Keratinocyte (primary cell): ENCODE measurements around the gene LYZL1. TPM values are rescaled to one million over a fixed set of nuclear protein-coding genes. Genes with fewer than 3 reads are reported as not detected.

Experiments
- DNase-seq: peaks from one replicate; pipeline ENCODE4 v3.0.0-alpha.2; 2011; ENCODE audit warnings: low read depth, missing footprints, low spot score
- FAIRE-seq: peaks from 2 replicates; lab custom pipeline; 2011; peaks lifted over from hg19 to GRCh38; lab: Jason Lieb, UNC
- H2AFZ ChIP-seq: 2 replicates; pipeline ENCODE4 v1.6.0; 2012; ENCODE audit warnings: low read length, control low read depth, inconsistent platforms; ENCODE audit not compliant: control insufficient read depth
- H3K27ac ChIP-seq: 2 replicates; pipeline ENCODE4 v1.5.1; 2011; ENCODE audit warnings: low read length; ENCODE audit not compliant: control insufficient read depth, insufficient read depth
- H3K27me3 ChIP-seq: 3 replicates; pipeline ENCODE4 v1.6.0; 2011; ENCODE audit warnings: low read length; ENCODE audit not compliant: control insufficient read depth, insufficient read depth; ENCODE audit errors: extremely low read depth
- H3K36me3 ChIP-seq, 2 experiments: 2 replicates in 1 of 2; 3 replicates in 1 of 2; pipeline ENCODE4 v1.5.1; 2011; ENCODE audit warnings: low read length in 2 of 2, mild to moderate bottlenecking in 1 of 2; ENCODE audit not compliant: control insufficient read depth in 2 of 2, insufficient read depth in 2 of 2; ENCODE audit errors: extremely low read depth in 1 of 2
- H3K4me1 ChIP-seq: 3 replicates; pipeline ENCODE4 v1.5.1; 2011; ENCODE audit warnings: low read length; ENCODE audit not compliant: control insufficient read depth, insufficient read depth; ENCODE audit errors: extremely low read depth
- H3K4me2 ChIP-seq: 3 replicates; pipeline ENCODE4 v1.6.0; 2011; ENCODE audit warnings: low read depth, low read length; ENCODE audit not compliant: control insufficient read depth, insufficient read depth; ENCODE audit errors: extremely low read depth
- H3K4me3 ChIP-seq, 3 experiments: fragments of 200-600 bp in 1 of 3; sonication (generic) in 1 of 3; 2 replicates in 2 of 3; 3 replicates in 1 of 3; pipeline ENCODE4 v1.5.1; 2011 to 2016; ENCODE audit warnings: low read length in 3 of 3, mild to moderate bottlenecking in 3 of 3, control low read depth in 2 of 3, inconsistent platforms in 1 of 3, low read depth in 1 of 3, mixed read lengths in 1 of 3, mixed run types in 1 of 3, moderate library complexity in 1 of 3; ENCODE audit not compliant: control insufficient read depth in 2 of 3, insufficient read depth in 2 of 3; ENCODE audit errors: extremely low read depth in 1 of 3
- H3K79me2 ChIP-seq: 2 replicates; pipeline ENCODE4 v1.6.0; 2012; ENCODE audit warnings: low read length; ENCODE audit not compliant: control insufficient read depth, insufficient read depth
- H3K9ac ChIP-seq: 3 replicates; pipeline ENCODE4 v1.6.0; 2011; ENCODE audit warnings: low read length; ENCODE audit not compliant: control insufficient read depth, insufficient read depth; ENCODE audit errors: extremely low read depth
- H3K9me1 ChIP-seq: 3 replicates; pipeline ENCODE4 v1.6.0; 2011; ENCODE audit warnings: low read length; ENCODE audit not compliant: control insufficient read depth, insufficient read depth; ENCODE audit errors: extremely low read depth
- H3K9me3 ChIP-seq: 2 replicates; pipeline ENCODE4 v1.5.1; 2012; ENCODE audit warnings: low read depth, low read length; ENCODE audit not compliant: control insufficient read depth
- H4K20me1 ChIP-seq: 3 replicates; pipeline ENCODE4 v1.6.0; 2011; ENCODE audit warnings: low read length; ENCODE audit not compliant: control insufficient read depth, insufficient read depth; ENCODE audit errors: extremely low read depth
- EZH2 ChIP-seq: IDR thresholded peaks from one replicate; pipeline ENCODE4 v1.6.1; 2012; ENCODE audit warnings: inconsistent platforms, mild to moderate bottlenecking, low read length, moderate library complexity
- dilution Hi-C: fragments of 300-500 bp; cut with MboI; formaldehyde crosslinking; loops from one replicate; pipeline ENCODE4 v1.7.0; 2020; ENCODE audit warnings: low sequenced_read_pairs; ENCODE audit not compliant: extremely low pct_ligation_motif_present
- polyA plus RNA-seq, 5 experiments: library from polyadenylated mRNA; depleted of rRNA in 3 of 5; stranded (reverse) in 3 of 5; stranded (forward) in 1 of 5; unstranded in 1 of 5; fragments of >200 nt; gene quantifications; 1 replicate in 1 of 5; 2 replicates in 3 of 5; 3 replicates in 1 of 5; pipeline versions ENCODE4 v1.2.1 to v1.2.3, GENCODE V29; 2011 to 2012; ENCODE audit warnings: missing spikeins in 2 of 5, low read depth in 1 of 5, low replicate concordance in 1 of 5
- TF ChIP-seq, protein P1 (sequence below), 3 experiments: IDR thresholded peaks in 1 of 3; conservative IDR thresholded peaks in 1 of 3; optimal IDR thresholded peaks in 1 of 3; 2 replicates in 2 of 3; 3 replicates in 1 of 3; pipeline versions ENCODE3 to v1.5.1; 2011; ENCODE audit warnings: low read length in 3 of 3, mild to moderate bottlenecking in 3 of 3, moderate library complexity in 2 of 3, control low read depth in 1 of 3, inconsistent platforms in 1 of 3; ENCODE audit not compliant: insufficient read depth in 2 of 3; ENCODE audit errors: extremely low read depth in 1 of 3

LYZL1 gene
- polyA plus RNA-seq, 1 donor (not counting 4 experiments of a cell fraction or from before 2014, with no cell fraction given): not detected

DNA sequence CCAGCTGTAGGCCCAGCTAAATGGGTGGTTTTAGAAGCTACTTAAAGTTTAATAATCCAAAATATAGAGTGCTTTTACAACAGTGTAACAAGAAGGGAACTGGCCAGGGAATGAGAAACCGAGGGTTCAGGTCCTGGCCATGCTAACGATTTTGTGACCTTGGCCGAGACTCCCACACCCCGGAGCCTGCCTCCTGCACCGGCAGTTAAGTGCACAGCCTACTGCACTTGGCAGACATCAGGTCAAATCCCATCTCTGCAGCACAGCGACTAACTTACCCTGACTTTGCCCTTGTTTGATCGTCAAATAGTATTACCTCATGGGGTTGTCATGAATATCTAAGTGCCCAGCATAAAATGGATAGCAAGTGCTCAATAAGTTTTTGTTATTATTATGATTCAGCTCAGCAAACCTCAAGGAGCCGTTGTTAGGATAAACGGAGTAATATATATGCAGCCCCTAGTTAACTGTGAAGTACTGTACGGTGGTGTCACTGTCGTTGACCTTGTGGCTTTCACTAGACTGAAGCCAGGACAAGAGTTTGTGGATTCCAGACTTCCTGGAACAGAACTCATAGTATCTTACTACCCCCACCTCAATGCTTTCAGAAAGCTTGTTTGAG, 35.5 kb downstream of the LYZL1 start:
- DNase-seq (no peak), FAIRE-seq (no peak)
- Histone ChIP-seq H3K27ac (no peak overlapping the region), H2AFZ (no peak overlapping the region), H3K4me3 (no peak overlapping the region), H3K79me2 (no peaks in the 10 kb centered on the region), H3K9me1 (no peaks in the 10 kb centered on the region), H3K4me1 (no peaks in the 10 kb centered on the region), H3K9me3 (no peaks in the 10 kb centered on the region), H3K27me3 (peaks cover under 1% of the 10 kb centered on the region), H4K20me1 (no peaks in the 10 kb centered on the region), H3K36me3 (no peaks in the 10 kb centered on the region), H3K4me2 (no peak overlapping the region), H3K9ac (no peak overlapping the region)
- dilution Hi-C loops: loop anchor here (25.0 kb wide), 1 partner anchor 187 kb away; no protein-coding TSS in a partner anchor
- no peak for TF ChIP-seq EZH2
- TF ChIP-seq, protein P1, sequence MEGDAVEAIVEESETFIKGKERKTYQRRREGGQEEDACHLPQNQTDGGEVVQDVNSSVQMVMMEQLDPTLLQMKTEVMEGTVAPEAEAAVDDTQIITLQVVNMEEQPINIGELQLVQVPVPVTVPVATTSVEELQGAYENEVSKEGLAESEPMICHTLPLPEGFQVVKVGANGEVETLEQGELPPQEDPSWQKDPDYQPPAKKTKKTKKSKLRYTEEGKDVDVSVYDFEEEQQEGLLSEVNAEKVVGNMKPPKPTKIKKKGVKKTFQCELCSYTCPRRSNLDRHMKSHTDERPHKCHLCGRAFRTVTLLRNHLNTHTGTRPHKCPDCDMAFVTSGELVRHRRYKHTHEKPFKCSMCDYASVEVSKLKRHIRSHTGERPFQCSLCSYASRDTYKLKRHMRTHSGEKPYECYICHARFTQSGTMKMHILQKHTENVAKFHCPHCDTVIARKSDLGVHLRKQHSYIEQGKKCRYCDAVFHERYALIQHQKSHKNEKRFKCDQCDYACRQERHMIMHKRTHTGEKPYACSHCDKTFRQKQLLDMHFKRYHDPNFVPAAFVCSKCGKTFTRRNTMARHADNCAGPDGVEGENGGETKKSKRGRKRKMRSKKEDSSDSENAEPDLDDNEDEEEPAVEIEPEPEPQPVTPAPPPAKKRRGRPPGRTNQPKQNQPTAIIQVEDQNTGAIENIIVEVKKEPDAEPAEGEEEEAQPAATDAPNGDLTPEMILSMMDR (optimal IDR thresholded peaks at IDR 0.05 in 1 of 3, IDR thresholded peaks at IDR 0.05 in 1 of 3, conservative IDR thresholded peaks at IDR 0.05 in 1 of 3; ENCODE audit: extremely low read depth in 1 of 3, insufficient read depth in 2 of 3, low read length in 3 of 3): no peak

DNA sequence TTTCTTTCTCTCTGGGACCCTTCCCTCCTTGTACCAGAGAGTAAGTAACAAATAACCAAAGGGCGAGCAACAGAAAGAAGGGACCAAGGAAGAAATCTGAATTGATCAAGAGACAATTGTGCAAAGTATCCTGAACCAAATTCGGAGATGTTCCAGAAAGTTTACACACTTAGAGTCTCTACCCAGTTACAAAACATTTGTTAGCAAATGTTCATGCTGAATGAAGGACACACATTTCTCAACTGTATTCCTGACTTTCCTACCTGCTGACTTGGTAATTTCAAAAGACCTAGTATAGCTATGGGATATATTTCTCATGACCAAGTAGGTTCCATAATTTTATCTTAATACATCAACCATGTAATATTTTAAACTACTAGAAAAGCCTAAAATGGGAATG, 37.4 kb downstream of the LYZL1 start:
- FAIRE-seq (no peak), DNase-seq (no peak)
- dilution Hi-C loops: no loop called here

More for the DNA sequence above, 37.4 kb downstream of the LYZL1 start:
- no peaks in the 10 kb centered on the region for H3K27me3 ChIP-seq
- no peak overlapping the region for H3K4me2 ChIP-seq
- no peaks in the 10 kb centered on the region for H4K20me1 ChIP-seq
- no peak overlapping the region for H2AFZ ChIP-seq
- no peak overlapping the region for H3K4me3 ChIP-seq
- H3K9me3 ChIP-seq: no peaks in the 10 kb centered on the region
- H3K36me3 ChIP-seq: no peaks in the 10 kb centered on the region
- H3K9ac ChIP-seq: no peak overlapping the region
- TF ChIP-seq, protein P1 (optimal IDR thresholded peaks at IDR 0.05 in 1 of 3, IDR thresholded peaks at IDR 0.05 in 1 of 3, conservative IDR thresholded peaks at IDR 0.05 in 1 of 3; ENCODE audit: extremely low read depth in 1 of 3, insufficient read depth in 2 of 3, low read length in 3 of 3): no peak
- TF ChIP-seq EZH2: no peak
- no peak overlapping the region for H3K27ac ChIP-seq
- H3K4me1 ChIP-seq: no peaks in the 10 kb centered on the region
- H3K9me1 ChIP-seq: no peaks in the 10 kb centered on the region
- H3K79me2 ChIP-seq: no peaks in the 10 kb centered on the region
